ENCODE data around the gene SELENOI. TPM values are rescaled to one million over a fixed set of nuclear protein-coding genes. Genes with fewer than 3 reads are reported as not detected.
"Not testable (repeated sequence)": the region's sequence is repeated elsewhere in the genome, so short reads cannot be mapped to it uniquely, and the experiment has no call there.

SELENOI gene
- total and polyA plus RNA-seq, 2 donors: 3.7 to 27.7 TPM

GRCh38 chr2:26356111-26356510, 10.2 kb downstream of the SELENOI start:
- no peak overlapping the region for H3K4me3 ChIP-seq (ENCODE audit: low read depth, low read length)
- H3K4me1 ChIP-seq (ENCODE audit: insufficient read depth): no peaks in the 10 kb centered on the region
- H3K36me3 ChIP-seq (ENCODE audit: insufficient read depth): no peaks in the 10 kb centered on the region
- no peak overlapping the region for H3K27ac ChIP-seq (ENCODE audit: low read depth)
- DNase-seq (ENCODE audit: extremely low spot score): no peak
- 96% methylated on average over 2 of the region's 2 CpGs for WGBS

GRCh38 chr2:26356771-26357170, 10.8 kb downstream of the SELENOI start:
- 82% methylated on average over 2 of the region's 2 CpGs for WGBS
- DNase-seq (ENCODE audit: extremely low spot score): no peak

GRCh38 chr2:26359886-26360473, 14.0 kb downstream of the SELENOI start:
- no peak overlapping the region for H3K4me3 ChIP-seq (ENCODE audit: low read depth, low read length)
- H3K4me1 ChIP-seq (ENCODE audit: insufficient read depth): no peaks in the 10 kb centered on the region
- no peak for DNase-seq (ENCODE audit: extremely low spot score)
- H3K36me3 ChIP-seq (ENCODE audit: insufficient read depth): no peaks in the 10 kb centered on the region
- 86% methylated on average over 4 of the region's 4 CpGs for WGBS
- H3K27ac ChIP-seq (ENCODE audit: low read depth): no peak overlapping the region

More at GRCh38 chr2:26356771-26357170, 10.8 kb downstream of the SELENOI start:
- H3K4me3 ChIP-seq (ENCODE audit: low read depth, low read length): no peak overlapping the region
- H3K27ac ChIP-seq (ENCODE audit: low read depth): no peak overlapping the region
- H3K4me1 ChIP-seq (ENCODE audit: insufficient read depth): no peaks in the 10 kb centered on the region
- H3K36me3 ChIP-seq (ENCODE audit: insufficient read depth): no peaks in the 10 kb centered on the region

GRCh38 chr2:26363323-26363722, 17.4 kb downstream of the SELENOI start:
- 75% methylated on average over 4 of the region's 4 CpGs for WGBS
- H3K4me1 ChIP-seq (ENCODE audit: insufficient read depth): no peaks in the 10 kb centered on the region
- no peak overlapping the region for H3K4me3 ChIP-seq (ENCODE audit: low read depth, low read length)

GRCh38 chr2:26363958-26364357, 18.0 kb downstream of the SELENOI start:
- H3K36me3 ChIP-seq (ENCODE audit: insufficient read depth): no peaks in the 10 kb centered on the region
- no peak for DNase-seq (ENCODE audit: extremely low spot score)
- no peak overlapping the region for H3K27ac ChIP-seq (ENCODE audit: low read depth)
- H3K4me3 ChIP-seq (ENCODE audit: low read depth, low read length): no peak overlapping the region
- H3K4me1 ChIP-seq (ENCODE audit: insufficient read depth): no peaks in the 10 kb centered on the region
- 94% methylated on average over 3 of the region's 3 CpGs for WGBS

More at GRCh38 chr2:26363323-26363722, 17.4 kb downstream of the SELENOI start:
- H3K36me3 ChIP-seq (ENCODE audit: insufficient read depth): no peaks in the 10 kb centered on the region
- no peak overlapping the region for H3K27ac ChIP-seq (ENCODE audit: low read depth)
- no peak for DNase-seq (ENCODE audit: extremely low spot score)

GRCh38 chr2:26364669-26365068, 18.7 kb downstream of the SELENOI start:
- Histone ChIP-seq H3K4me3 (ENCODE audit: low read depth, low read length) (no peak overlapping the region), H3K36me3 (ENCODE audit: insufficient read depth) (no peaks in the 10 kb centered on the region), H3K27ac (ENCODE audit: low read depth) (no peak overlapping the region), H3K4me1 (ENCODE audit: insufficient read depth) (no peaks in the 10 kb centered on the region)
- no peak for DNase-seq (ENCODE audit: extremely low spot score)
- WGBS: 94% methylated on average over 4 of the region's 4 CpGs

GRCh38 chr2:26366957-26367356, 21.0 kb downstream of the SELENOI start:
- Histone ChIP-seq H3K4me3 (ENCODE audit: low read depth, low read length) (no peak overlapping the region), H3K4me1 (ENCODE audit: insufficient read depth) (no peaks in the 10 kb centered on the region), H3K36me3 (ENCODE audit: insufficient read depth) (no peaks in the 10 kb centered on the region), H3K27ac (ENCODE audit: low read depth) (no peak overlapping the region)
- WGBS: 89% methylated on average over 5 of the region's 5 CpGs
- no peak for DNase-seq (ENCODE audit: extremely low spot score)

- 37% methylated on average over 2 of the region's 2 CpGs for WGBS
- H3K36me3 ChIP-seq (ENCODE audit: insufficient read depth); H3K4me1 ChIP-seq (ENCODE audit: insufficient read depth): not testable (repeated sequence)
Observed at GRCh38 chr2:26369664-26370063, 23.7 kb downstream of the SELENOI start.

GRCh38 chr2:26370909-26371308, 25.0 kb downstream of the SELENOI start:
- DNase-seq (ENCODE audit: extremely low spot score); H3K4me1 ChIP-seq (ENCODE audit: insufficient read depth); H3K36me3 ChIP-seq (ENCODE audit: insufficient read depth); H3K4me3 ChIP-seq (ENCODE audit: low read depth, low read length); H3K27ac ChIP-seq (ENCODE audit: low read depth): not testable (repeated sequence)
- 93% methylated on average over 14 of the region's 31 CpGs for whole genome bisulfite sequencing

More at GRCh38 chr2:26369664-26370063, 23.7 kb downstream of the SELENOI start:
- H3K27ac ChIP-seq (ENCODE audit: low read depth); H3K4me3 ChIP-seq (ENCODE audit: low read depth, low read length); DNase-seq (ENCODE audit: extremely low spot score): not testable (repeated sequence)

GRCh38 chr2:26376799-26377198, 30.9 kb downstream of the SELENOI start:
- Histone ChIP-seq H3K4me3 (ENCODE audit: low read depth, low read length) (no peak overlapping the region), H3K36me3 (ENCODE audit: insufficient read depth) (peaks cover 3% of the 10 kb centered on the region), H3K27ac (ENCODE audit: low read depth) (no peak overlapping the region), H3K4me1 (ENCODE audit: insufficient read depth) (no peaks in the 10 kb centered on the region)
- 89% methylated on average over 1 of the region's 1 CpG for WGBS
- no peak for DNase-seq (ENCODE audit: extremely low spot score)

- 88% methylated on average over 2 of the region's 2 CpGs for WGBS
- H3K36me3 ChIP-seq (ENCODE audit: insufficient read depth): peaks cover 3% of the 10 kb centered on the region
- no peaks in the 10 kb centered on the region for H3K4me1 ChIP-seq (ENCODE audit: insufficient read depth)
- no peak for DNase-seq (ENCODE audit: extremely low spot score)
- H3K4me3 ChIP-seq (ENCODE audit: low read depth, low read length): no peak overlapping the region
- no peak overlapping the region for H3K27ac ChIP-seq (ENCODE audit: low read depth)
Observed at GRCh38 chr2:26380281-26380680, 34.3 kb downstream of the SELENOI start.

GRCh38 chr2:26382564-26382963, 36.6 kb downstream of the SELENOI start:
- Histone ChIP-seq H3K4me1 (ENCODE audit: insufficient read depth) (no peaks in the 10 kb centered on the region), H3K27ac (ENCODE audit: low read depth) (no peak overlapping the region), H3K4me3 (ENCODE audit: low read depth, low read length) (no peak overlapping the region), H3K36me3 (ENCODE audit: insufficient read depth) (no peaks in the 10 kb centered on the region)
- no peak for DNase-seq (ENCODE audit: extremely low spot score)
- WGBS: 88% methylated on average over 3 of the region's 3 CpGs

GRCh38 chr2:26384183-26384582, 38.2 kb downstream of the SELENOI start:
- no peak overlapping the region for H3K27ac ChIP-seq (ENCODE audit: low read depth)
- 78% methylated on average over 9 of the region's 9 CpGs for WGBS
- no peak for DNase-seq (ENCODE audit: extremely low spot score)
- H3K36me3 ChIP-seq (ENCODE audit: insufficient read depth): no peaks in the 10 kb centered on the region
- H3K4me1 ChIP-seq (ENCODE audit: insufficient read depth): no peaks in the 10 kb centered on the region
- no peak overlapping the region for H3K4me3 ChIP-seq (ENCODE audit: low read depth, low read length)

GRCh38 chr2:26384597-26384996, 38.7 kb downstream of the SELENOI start:
- Histone ChIP-seq H3K4me3 (ENCODE audit: low read depth, low read length) (no peak overlapping the region), H3K36me3 (ENCODE audit: insufficient read depth) (no peaks in the 10 kb centered on the region), H3K27ac (ENCODE audit: low read depth) (no peak overlapping the region), H3K4me1 (ENCODE audit: insufficient read depth) (no peaks in the 10 kb centered on the region)
- DNase-seq (ENCODE audit: extremely low spot score): no peak

GRCh38 chr2:26387189-26387588, 41.2 kb downstream of the SELENOI start:
- Histone ChIP-seq H3K4me3 (ENCODE audit: low read depth, low read length) (no peak overlapping the region), H3K4me1 (ENCODE audit: insufficient read depth) (no peaks in the 10 kb centered on the region), H3K27ac (ENCODE audit: low read depth) (no peak overlapping the region), H3K36me3 (ENCODE audit: insufficient read depth) (no peaks in the 10 kb centered on the region)
- 97% methylated on average over 4 of the region's 4 CpGs for WGBS
- no peak for DNase-seq (ENCODE audit: extremely low spot score)

Measured in urinary bladder (tissue), 4 donors.